Measurements from ENCODE around the gene CFAP20DC. TPM values are rescaled to one million over a fixed set of nuclear protein-coding genes. Genes with fewer than 3 reads are reported as not detected.

Gene CFAP20DC
- total and polyA plus RNA-seq, 12 donors = 0.35 to 6.0 (median 2.0) TPM

GRCh38 chr3:58839964-58840363, 209.9 kb downstream of the CFAP20DC start:
- no peaks in the 10 kb centered on the region for H3K36me3 ChIP-seq (replicated peaks in 1 of 2)
- no peak for TF ChIP-seq CTCF (IDR thresholded peaks at IDR 0.05)
- no peak for TF ChIP-seq POLR2A (IDR thresholded peaks at IDR 0.05)
- H3K4me3 ChIP-seq = no peak overlapping the region
- intact Hi-C loops (cut with DNase I) = no loop called here
- H3K27me3 ChIP-seq = no peaks in the 10 kb centered on the region
- H3K4me1 ChIP-seq (replicated peaks in 1 of 2) = no peaks in the 10 kb centered on the region
- no peak for DNase-seq
- no peaks in the 10 kb centered on the region for H3K9me3 ChIP-seq (replicated peaks in 1 of 3)
- WGBS, 4 donors = 74 to 84% (median 84%) methylated on average over 1 of the region's 1 CpG
- H3K27ac ChIP-seq = no peak overlapping the region

- no peak for TF ChIP-seq POLR2A (IDR thresholded peaks at IDR 0.05)
- no peak for TF ChIP-seq CTCF (IDR thresholded peaks at IDR 0.05)
Observed at GRCh38 chr3:58839187-58839586, 210.6 kb downstream of the CFAP20DC start.

GRCh38 chr3:58837856-58838255, 212.0 kb downstream of the CFAP20DC start:
- Histone ChIP-seq H3K27ac (no peak overlapping the region), H3K36me3 (replicated peaks in 1 of 2) (no peaks in the 10 kb centered on the region), H3K4me3 (no peak overlapping the region), H3K4me1 (replicated peaks in 1 of 2) (no peaks in the 10 kb centered on the region), H3K9me3 (replicated peaks in 1 of 3) (no peaks in the 10 kb centered on the region), H3K27me3 (no peaks in the 10 kb centered on the region)
- DNase-seq = no peak
- intact Hi-C loops (cut with DNase I) = no loop called here
- TF ChIP-seq POLR2A (IDR thresholded peaks at IDR 0.05) (no peak), CTCF (IDR thresholded peaks at IDR 0.05) (no peak)
- 85 to 93% (median 89%) methylated on average over 4 of the region's 4 CpGs for WGBS, 4 donors

More at GRCh38 chr3:58839187-58839586, 210.6 kb downstream of the CFAP20DC start:
- Histone ChIP-seq H3K9me3 (replicated peaks in 1 of 3) (no peaks in the 10 kb centered on the region), H3K27me3 (no peaks in the 10 kb centered on the region), H3K4me3 (no peak overlapping the region), H3K36me3 (replicated peaks in 1 of 2) (no peaks in the 10 kb centered on the region), H3K27ac (no peak overlapping the region), H3K4me1 (replicated peaks in 1 of 2) (no peaks in the 10 kb centered on the region)
- intact Hi-C loops (cut with DNase I) = no loop called here
- no peak for DNase-seq

- Histone ChIP-seq H3K27ac (no peak overlapping the region), H3K36me3 (replicated peaks in 1 of 2) (no peaks in the 10 kb centered on the region), H3K4me1 (replicated peaks in 1 of 2) (no peaks in the 10 kb centered on the region), H3K4me3 (no peak overlapping the region), H3K9me3 (replicated peaks in 1 of 3) (no peaks in the 10 kb centered on the region), H3K27me3 (no peaks in the 10 kb centered on the region)
- DNase-seq = no peak
- intact Hi-C loops (cut with DNase I) = no loop called here
- 73 to 91% (median 87%) methylated on average over 3 of the region's 3 CpGs for WGBS, 4 donors
- TF ChIP-seq CTCF (IDR thresholded peaks at IDR 0.05) = no peak
- no peak for TF ChIP-seq POLR2A (IDR thresholded peaks at IDR 0.05)
Observed at GRCh38 chr3:58837141-58837843, 212.5 kb downstream of the CFAP20DC start.
